A549 (cell line): ENCODE data around the gene FAT1.

Experiments
- CEBPB ChIP-seq, 2 experiments: fragments of >200 bp in 1 of 2; sonication (Bioruptor Twin) in 1 of 2; formaldehyde crosslinking in 1 of 2; IDR thresholded peaks; 2 replicates each; pipeline ENCODE4 v1.6.1; 2012 to 2016
- CHD4 ChIP-seq: fragments of 200-600 bp; sonication (generic); IDR thresholded peaks from 2 replicates; pipeline ENCODE4 v1.6.1; 2016; ENCODE audit warnings: antibody characterized with exemption, mild to moderate bottlenecking, borderline replicate concordance
- CTCF ChIP-seq: fragments of >200 bp; sonication (Bioruptor Twin); formaldehyde crosslinking; IDR thresholded peaks from 3 replicates; pipeline ENCODE4 v1.5.1; 2016
- ESRRA ChIP-seq: fragments of 150-350 bp; IDR thresholded peaks from 2 replicates; pipeline ENCODE4 v1.6.1; 2014; ENCODE audit warnings: mild to moderate bottlenecking, low read length, borderline replicate concordance
- HOXA7 ChIP-seq: fragments of 250-450 bp; sonication (Bioruptor Pico); IDR thresholded peaks from 2 replicates; pipeline ENCODE4 v1.5.0; 2020; ENCODE audit warnings: mild to moderate bottlenecking, moderate library complexity
- MAX ChIP-seq: IDR thresholded peaks from 2 replicates; pipeline ENCODE4 v1.6.1; 2012
- MYC ChIP-seq: IDR thresholded peaks from 2 replicates; pipeline ENCODE4 v1.6.1; 2012; ENCODE audit warnings: mild to moderate bottlenecking, inconsistent platforms, low read length, improper control_type of control experiment, borderline replicate concordance
- NR3C1 ChIP-seq: fragments of >200 bp; sonication (Bioruptor Twin); formaldehyde crosslinking; IDR thresholded peaks from 3 replicates; pipeline ENCODE4 v1.6.1; 2017
- POLR2A ChIP-seq: IDR thresholded peaks from 2 replicates; pipeline ENCODE4 v1.6.1; 2012; ENCODE audit warnings: mild to moderate bottlenecking, low read length
- RAD21 ChIP-seq, 2 experiments: fragments of >200 bp in 1 of 2; sonication (Bioruptor Twin) in 1 of 2; formaldehyde crosslinking in 1 of 2; IDR thresholded peaks in 1 of 2; conservative IDR thresholded peaks in 1 of 2; 2 replicates in 1 of 2; 3 replicates in 1 of 2; pipeline ENCODE4 v1.6.1; 2012 to 2018; ENCODE audit warnings: inconsistent platforms in 1 of 2
- RNF2 ChIP-seq: fragments of 200-600 bp; sonication (generic); IDR thresholded peaks from 2 replicates; pipeline ENCODE4 v1.6.1; 2016; ENCODE audit warnings: low read depth, mild to moderate bottlenecking, antibody characterized with exemption, moderate library complexity, borderline replicate concordance

- TF ChIP-seq CTCF, result no peak
- TF ChIP-seq MAX, result no peak
- TF ChIP-seq ESRRA, result no peak
- no peak; a peak in 1 of 4 replicates for TF ChIP-seq CEBPB (IDR thresholded peaks at IDR 0.05)
- no peak for TF ChIP-seq CHD4
- TF ChIP-seq MYC, result no peak
- TF ChIP-seq HOXA7 (CRISPR knock-in tag), result no peak
- TF ChIP-seq NR3C1, result no peak
- TF ChIP-seq RAD21 (conservative IDR thresholded peaks at IDR 0.05 in 1 of 2, IDR thresholded peaks at IDR 0.05 in 1 of 2), result no peak
- no peak for TF ChIP-seq RNF2
- TF ChIP-seq POLR2A, result no peak
These were observed 37.9 kb downstream of the FAT1 start for GRCh38 chr4:186685767-186686183.
